Uterus (tissue), 2 donors: Measurements from ENCODE around the gene OR1I1.

Source experiments
- POLR2A ChIP-seq, 2 donors: fragments of 450-650 bp; IDR thresholded peaks; one replicate each; pipeline ENCODE4 v1.6.1; 2016; ENCODE audit warnings: antibody characterized with exemption in 2 of 2, mild to moderate bottlenecking in 1 of 2, moderate library complexity in 1 of 2
- TF ChIP-seq, protein P1 (sequence below), 4 experiments: fragments of 200-600 bp in 2 of 4; fragments of 450-650 bp in 2 of 4; sonication (generic) in 2 of 4; IDR thresholded peaks; one replicate each; pipeline ENCODE4 v1.5.1; 2016 to 2019; ENCODE audit warnings: antibody characterized with exemption in 4 of 4, mild to moderate bottlenecking in 2 of 4, moderate library complexity in 1 of 4

DNA sequence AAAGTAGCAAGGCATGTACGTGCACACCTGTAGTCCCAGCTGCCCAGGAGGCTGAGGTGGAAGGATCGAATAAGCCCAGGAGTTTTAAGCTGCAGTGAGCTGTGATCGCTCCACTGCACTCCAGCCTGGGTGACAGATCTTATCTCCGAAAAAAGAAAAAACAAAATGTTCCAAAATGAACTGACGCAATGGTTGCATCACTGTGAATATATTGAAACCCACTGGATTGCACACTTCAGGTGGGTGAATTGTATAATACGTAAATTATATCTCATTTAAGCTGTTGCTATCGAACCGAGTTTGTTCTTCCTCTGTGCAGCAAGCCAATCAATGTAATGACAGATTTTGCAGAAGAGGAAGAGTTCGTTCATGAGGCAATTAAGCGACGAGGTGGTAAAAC lies 34.3 kb upstream of the OR1I1 start:
- TF ChIP-seq, protein P1, sequence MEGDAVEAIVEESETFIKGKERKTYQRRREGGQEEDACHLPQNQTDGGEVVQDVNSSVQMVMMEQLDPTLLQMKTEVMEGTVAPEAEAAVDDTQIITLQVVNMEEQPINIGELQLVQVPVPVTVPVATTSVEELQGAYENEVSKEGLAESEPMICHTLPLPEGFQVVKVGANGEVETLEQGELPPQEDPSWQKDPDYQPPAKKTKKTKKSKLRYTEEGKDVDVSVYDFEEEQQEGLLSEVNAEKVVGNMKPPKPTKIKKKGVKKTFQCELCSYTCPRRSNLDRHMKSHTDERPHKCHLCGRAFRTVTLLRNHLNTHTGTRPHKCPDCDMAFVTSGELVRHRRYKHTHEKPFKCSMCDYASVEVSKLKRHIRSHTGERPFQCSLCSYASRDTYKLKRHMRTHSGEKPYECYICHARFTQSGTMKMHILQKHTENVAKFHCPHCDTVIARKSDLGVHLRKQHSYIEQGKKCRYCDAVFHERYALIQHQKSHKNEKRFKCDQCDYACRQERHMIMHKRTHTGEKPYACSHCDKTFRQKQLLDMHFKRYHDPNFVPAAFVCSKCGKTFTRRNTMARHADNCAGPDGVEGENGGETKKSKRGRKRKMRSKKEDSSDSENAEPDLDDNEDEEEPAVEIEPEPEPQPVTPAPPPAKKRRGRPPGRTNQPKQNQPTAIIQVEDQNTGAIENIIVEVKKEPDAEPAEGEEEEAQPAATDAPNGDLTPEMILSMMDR (IDR thresholded peaks at IDR 0.05): no peak
- TF ChIP-seq POLR2A (IDR thresholded peaks at IDR 0.05): no peak
